Panc1 (cell line): ENCODE data around the gene CIAO1. TPM values are rescaled to one million over a fixed set of nuclear protein-coding genes. Genes with fewer than 3 reads are reported as not detected.

Source experiments
- ATAC-seq: fragments of 200-7000 bp; cut with Tn5 transposase; 2 replicates; pipeline ENCODE4 v1.9.1; 2020; ENCODE audit warnings: mild to moderate bottlenecking, moderate library complexity
- BruUV-seq: library from RNA; stranded (reverse); fragments of 400-500 nt; replicated peaks from 2 replicates; lab custom pipeline; 2021; lab: Mats Ljungman, UMichigan
- CTCF ChIA-PET: fragments of 300-600 bp; sonication (Branson Sonifier 250); formaldehyde crosslinking; loops from one replicate; lab custom pipeline; 2022; ENCODE audit warnings: antibody characterized with exemption; lab: Charles Lee
- POLR2A ChIA-PET: fragments of 300-600 bp; sonication (Branson Sonifier 250); formaldehyde crosslinking; loops from one replicate; lab custom pipeline; 2022; ENCODE audit warnings: antibody characterized with exemption; lab: Charles Lee
- DNase-seq: peaks from one replicate; pipeline ENCODE4 v3.0.0-alpha.2; 2010; ENCODE audit warnings: low read depth, low spot score
- H3K27ac ChIP-seq: 2 replicates; pipeline ENCODE4 v1.5.1; 2011; ENCODE audit warnings: mild to moderate bottlenecking, low read length, inconsistent platforms
- H3K27me3 ChIP-seq: fragments of 200-500 bp; sonication (Bioruptor generic); 2 replicates; pipeline ENCODE4 v1.6.0; 2014; ENCODE audit warnings: low read length, inconsistent platforms; ENCODE audit not compliant: control insufficient read depth, insufficient read depth
- H3K36me3 ChIP-seq: fragments of 200-500 bp; sonication (Bioruptor generic); 2 replicates; pipeline ENCODE4 v1.5.1; 2014; ENCODE audit warnings: inconsistent platforms, mild to moderate bottlenecking, low read length, moderate library complexity; ENCODE audit not compliant: control insufficient read depth, insufficient read depth
- H3K4me1 ChIP-seq: 2 replicates; pipeline ENCODE4 v1.5.1; 2011; ENCODE audit warnings: inconsistent platforms, mild to moderate bottlenecking, low read length, moderate library complexity; ENCODE audit not compliant: control insufficient read depth, insufficient read depth
- H3K4me3 ChIP-seq, 2 experiments: 2 replicates each; pipeline ENCODE4 v1.5.1; 2011 to 2012; ENCODE audit warnings: low read depth in 2 of 2, low read length in 2 of 2, mild to moderate bottlenecking in 2 of 2, inconsistent platforms in 1 of 2, moderate library complexity in 1 of 2
- H3K9me3 ChIP-seq: fragments of 200-500 bp; sonication (Bioruptor generic); 2 replicates; pipeline ENCODE4 v1.5.1; 2014; ENCODE audit warnings: low read depth, mild to moderate bottlenecking, inconsistent platforms, low read length, moderate library complexity; ENCODE audit not compliant: control insufficient read depth, insufficient read depth
- CTCF ChIP-seq: fragments of 450-650 bp; IDR thresholded peaks from 2 replicates; pipeline ENCODE4 v1.5.1; 2017; ENCODE audit warnings: mild to moderate bottlenecking
- POLR2AphosphoS5 ChIP-seq: IDR thresholded peaks from 2 replicates; pipeline ENCODE4 v1.6.1; 2012; ENCODE audit warnings: mild to moderate bottlenecking, low read depth, low read length, moderate library complexity
- REST ChIP-seq, 2 experiments: IDR thresholded peaks; 2 replicates each; pipeline ENCODE4 v1.6.1; 2011 to 2012; ENCODE audit warnings: low read depth in 2 of 2, control low read depth in 1 of 2, low read length in 1 of 2, mild to moderate bottlenecking in 1 of 2, moderate library complexity in 1 of 2; ENCODE audit not compliant: insufficient read depth in 1 of 2
- SIN3A ChIP-seq: IDR thresholded peaks from 2 replicates; pipeline ENCODE4 v1.6.1; 2012; ENCODE audit warnings: low read depth, mild to moderate bottlenecking, low read length, moderate library complexity, borderline replicate concordance; ENCODE audit not compliant: insufficient read depth
- TCF7L2 ChIP-seq: IDR thresholded peaks from 2 replicates; pipeline ENCODE4 v1.6.1; 2011; ENCODE audit warnings: mild to moderate bottlenecking, low read depth, low read length, inconsistent platforms
- in situ Hi-C: cut with HindIII; loops from 2 replicates; pipeline ENCODE4 v1.10.0; 2016; ENCODE audit warnings: low sequenced_read_pairs, low pct_unique_long_range_greater_than_20kb
- intact Hi-C: fragments of 100-400 bp; cut with micrococcal nuclease; formaldehyde crosslinking; loops from one replicate; pipeline ENCODE4 v1.10.0; 2022; ENCODE audit not compliant: unreplicated experiment
- total RNA-seq: library from RNA; stranded (reverse); gene quantifications from one replicate; pipeline ENCODE4 v1.2.1, GENCODE V29; 2021; ENCODE audit not compliant: unreplicated experiment

CIAO1 gene
- total RNA-seq, 1 experiment from 2014 or later: 85.5 TPM

DNA sequence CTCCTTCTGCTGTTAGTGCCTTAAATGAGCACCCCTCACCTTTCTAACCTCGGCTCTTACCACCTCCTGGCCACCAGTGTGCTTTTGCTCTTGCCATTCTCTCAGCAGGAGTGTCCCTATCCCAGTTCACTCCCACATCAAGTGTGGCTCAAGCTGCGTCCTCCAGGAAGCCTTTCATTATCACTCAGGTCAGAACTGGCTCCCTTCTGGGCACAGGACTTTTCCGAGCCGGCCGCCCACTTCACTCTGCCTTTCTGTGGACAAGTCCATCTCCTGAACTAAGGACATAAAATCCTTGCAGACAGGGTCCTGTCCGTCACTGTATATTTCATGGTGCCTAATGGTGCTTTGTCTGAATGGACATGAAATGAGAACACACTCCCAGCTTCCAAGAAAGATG is 15.8 kb upstream of the CIAO1 start:
- POLR2A ChIA-PET: interaction anchor here (0.5 kb wide), 1 partner anchor 106 kb away, joined by 14 read pairs; no protein-coding TSS in a partner anchor
- H3K4me3 ChIP-seq: no peak overlapping the region
- peaks cover 10% of the 10 kb centered on the region; the same call in 1 of the 2 replicates for H3K36me3 ChIP-seq
- H3K27ac ChIP-seq: no peak overlapping the region
- CTCF ChIA-PET: no interaction called here
- no peak for ATAC-seq
- intact Hi-C loops (no loop called here), in situ Hi-C loops (loop anchor here (25.0 kb wide), 1 partner anchor 88 kb away; no protein-coding TSS in a partner anchor)
- H3K9me3 ChIP-seq: no peaks in the 10 kb centered on the region
- TF ChIP-seq REST (IDR thresholded peaks at IDR 0.05; ENCODE audit: insufficient read depth in 1 of 2, low read depth in 2 of 2, low read length in 1 of 2) (no peak), TCF7L2 (no peak), SIN3A (no peak), POLR2AphosphoS5 (0 out of 2 replicates have a peak, but pooled peaks have one; percentile 7), CTCF (no peak)
- H3K4me1 ChIP-seq: no peaks in the 10 kb centered on the region
- BruUV-seq: no TSS peak
- no peaks in the 10 kb centered on the region for H3K27me3 ChIP-seq
- DNase-seq: no peak

- BruUV-seq: TSS peak; percentile 17
- CTCF ChIA-PET: no interaction called here
Observed at GRCh38 chr2:96251721-96252292, 14.2 kb upstream of the CIAO1 start.

More at GRCh38 chr2:96251721-96252292, 14.2 kb upstream of the CIAO1 start:
- no peak for TF ChIP-seq SIN3A
- TF ChIP-seq TCF7L2: no peak
- TF ChIP-seq POLR2AphosphoS5: no peak
- no peak for TF ChIP-seq REST (IDR thresholded peaks at IDR 0.05; ENCODE audit: insufficient read depth in 1 of 2, low read depth in 2 of 2, low read length in 1 of 2)
- TF ChIP-seq CTCF: no peak
- DNase-seq (no peak), ATAC-seq (peak; percentile 37; the same call in 1 of the 2 replicates)
- H3K4me1 ChIP-seq: no peaks in the 10 kb centered on the region
- no peaks in the 10 kb centered on the region for H3K27me3 ChIP-seq
- POLR2A ChIA-PET: no interaction called here
- intact Hi-C loops: no loop called here
- peaks cover 10% of the 10 kb centered on the region; the same call in 1 of the 2 replicates for H3K36me3 ChIP-seq
- in situ Hi-C loops: loop anchor here (25.0 kb wide), 1 partner anchor 90 kb away; no protein-coding TSS in a partner anchor
- no peak overlapping the region for H3K27ac ChIP-seq
- no peak overlapping the region for H3K4me3 ChIP-seq
- H3K9me3 ChIP-seq: no peaks in the 10 kb centered on the region
